GM12873 (cell line): ENCODE results near the gene LCP1.

Experiments used
- TF ChIP-seq, protein P1 (sequence below): IDR thresholded peaks from 2 replicates; pipeline ENCODE4 v1.5.1; 2012; ENCODE audit warnings: low read depth, mild to moderate bottlenecking, moderate library complexity, low read length, control low read depth; ENCODE audit not compliant: insufficient read depth; ENCODE audit errors: missing control alignments

The LCP1 gene

GRCh38 chr13:46124967-46125933 lies 56.7 kb downstream of the LCP1 start:
- TF ChIP-seq, protein P1, sequence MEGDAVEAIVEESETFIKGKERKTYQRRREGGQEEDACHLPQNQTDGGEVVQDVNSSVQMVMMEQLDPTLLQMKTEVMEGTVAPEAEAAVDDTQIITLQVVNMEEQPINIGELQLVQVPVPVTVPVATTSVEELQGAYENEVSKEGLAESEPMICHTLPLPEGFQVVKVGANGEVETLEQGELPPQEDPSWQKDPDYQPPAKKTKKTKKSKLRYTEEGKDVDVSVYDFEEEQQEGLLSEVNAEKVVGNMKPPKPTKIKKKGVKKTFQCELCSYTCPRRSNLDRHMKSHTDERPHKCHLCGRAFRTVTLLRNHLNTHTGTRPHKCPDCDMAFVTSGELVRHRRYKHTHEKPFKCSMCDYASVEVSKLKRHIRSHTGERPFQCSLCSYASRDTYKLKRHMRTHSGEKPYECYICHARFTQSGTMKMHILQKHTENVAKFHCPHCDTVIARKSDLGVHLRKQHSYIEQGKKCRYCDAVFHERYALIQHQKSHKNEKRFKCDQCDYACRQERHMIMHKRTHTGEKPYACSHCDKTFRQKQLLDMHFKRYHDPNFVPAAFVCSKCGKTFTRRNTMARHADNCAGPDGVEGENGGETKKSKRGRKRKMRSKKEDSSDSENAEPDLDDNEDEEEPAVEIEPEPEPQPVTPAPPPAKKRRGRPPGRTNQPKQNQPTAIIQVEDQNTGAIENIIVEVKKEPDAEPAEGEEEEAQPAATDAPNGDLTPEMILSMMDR: no peak

GRCh38 chr13:46124531-46124966 lies 57.4 kb downstream of the LCP1 start:
- TF ChIP-seq, protein P1: no peak

- TF ChIP-seq, protein P1: no peak
These were observed 59.7 kb downstream of the LCP1 start for GRCh38 chr13:46122304-46122703.

- TF ChIP-seq, protein P1: no peak
These were observed 60.3 kb downstream of the LCP1 start for GRCh38 chr13:46121597-46122163.

- TF ChIP-seq, protein P1: no peak
These were observed 60.9 kb downstream of the LCP1 start for GRCh38 chr13:46121033-46121432.

DNA sequence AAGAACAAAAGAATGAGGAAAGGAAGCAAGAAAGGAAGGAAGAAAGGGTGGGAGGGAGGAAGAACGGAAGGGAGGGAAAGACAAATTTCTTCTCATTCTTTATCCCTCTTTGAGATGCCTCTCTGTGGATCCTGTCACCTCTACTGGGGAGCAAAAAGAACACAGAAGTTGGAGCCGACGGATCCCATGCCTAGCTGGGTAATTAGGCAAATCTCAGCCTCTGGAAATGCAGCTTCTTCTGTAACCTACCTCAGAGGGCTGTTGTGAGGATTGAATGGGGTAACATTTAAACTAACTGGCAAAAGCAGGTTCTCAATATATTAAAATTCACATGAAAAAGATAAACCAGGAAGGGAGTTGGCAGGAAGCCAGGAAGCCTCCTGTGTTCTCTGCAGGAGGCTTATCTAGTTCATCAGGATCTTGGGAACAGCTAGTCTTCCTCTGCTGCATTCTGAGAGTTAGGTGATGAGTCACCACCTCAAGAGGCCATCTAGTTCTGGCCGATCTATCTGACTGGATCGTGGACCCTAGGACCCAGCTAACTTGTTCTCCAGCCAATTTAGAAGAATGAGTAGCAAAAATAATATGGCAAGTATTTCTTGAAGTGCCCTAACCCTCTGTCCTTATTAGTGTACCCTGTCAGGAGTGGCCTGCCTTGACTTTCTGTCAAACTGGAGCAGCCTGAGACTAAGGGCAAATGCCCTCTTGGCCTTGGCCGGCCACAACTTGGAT lies 61.9 kb downstream of the LCP1 start:
- TF ChIP-seq, protein P1: no peak
